Germinal center (tissue), 1 donor: Measurements from ENCODE around the gene RBBP8NL.
A peak's percentile ranks its signal among the peaks of the same experiment; 100 is the strongest.

ENCODE experiments used
- DNase-seq: peaks from one replicate; pipeline ENCODE4 v3.0.0; 2012; ENCODE audit warnings: mixed read lengths, low spot score

The RBBP8NL gene

DNA sequence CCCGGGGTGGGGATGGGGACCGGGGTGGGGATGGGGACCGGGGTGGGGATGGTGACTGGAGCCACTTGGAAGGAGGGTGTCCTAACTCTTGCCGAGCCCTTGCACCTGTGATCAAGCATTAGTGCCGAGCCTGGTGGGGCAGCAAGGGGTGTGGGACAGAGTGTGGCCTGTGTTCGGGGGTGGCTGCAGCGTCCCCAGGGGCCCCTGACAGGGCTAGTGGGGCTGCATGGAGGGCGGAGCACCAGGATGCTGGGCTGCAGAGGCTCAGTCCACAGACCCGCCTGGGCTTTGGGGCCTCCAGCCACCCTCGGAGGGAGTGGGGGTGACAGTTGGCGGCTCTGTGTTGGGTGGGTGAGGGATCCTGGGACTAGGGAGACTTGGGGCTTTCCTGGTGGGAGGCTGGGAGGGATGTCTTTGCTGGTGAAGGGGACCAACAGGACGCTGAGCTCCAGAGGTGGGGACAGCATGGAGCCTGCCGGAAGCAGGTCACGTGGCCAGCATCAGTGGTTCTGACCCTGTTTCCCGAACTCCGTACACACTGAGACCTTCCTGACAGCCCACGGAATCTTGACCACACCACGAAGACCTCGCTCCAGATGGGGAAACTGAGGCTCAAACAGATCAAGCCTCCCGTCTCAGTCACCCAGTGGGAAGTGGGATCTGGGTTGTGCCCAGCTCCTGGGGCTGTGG lies 4.6 kb downstream of the RBBP8NL start:
- no peak for DNase-seq

DNA sequence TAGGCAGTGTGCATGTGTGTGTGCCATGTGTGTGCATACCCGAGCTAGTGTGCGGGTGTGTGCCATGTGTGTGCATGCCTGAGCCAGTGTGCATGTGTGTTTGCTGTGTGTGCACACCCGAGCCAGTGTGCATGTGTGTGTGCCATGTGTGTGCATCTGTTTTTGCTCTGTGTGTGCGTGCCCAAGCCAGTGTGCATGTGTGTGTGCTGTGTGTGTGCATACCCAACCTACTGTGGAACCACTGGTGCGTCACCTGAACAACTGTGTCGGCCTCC lies 5.7 kb downstream of the RBBP8NL start:
- no peak for DNase-seq

- DNase-seq: no peak
These were observed 6.3 kb downstream of the RBBP8NL start for GRCh38 chr20:62420846-62421715.

DNA sequence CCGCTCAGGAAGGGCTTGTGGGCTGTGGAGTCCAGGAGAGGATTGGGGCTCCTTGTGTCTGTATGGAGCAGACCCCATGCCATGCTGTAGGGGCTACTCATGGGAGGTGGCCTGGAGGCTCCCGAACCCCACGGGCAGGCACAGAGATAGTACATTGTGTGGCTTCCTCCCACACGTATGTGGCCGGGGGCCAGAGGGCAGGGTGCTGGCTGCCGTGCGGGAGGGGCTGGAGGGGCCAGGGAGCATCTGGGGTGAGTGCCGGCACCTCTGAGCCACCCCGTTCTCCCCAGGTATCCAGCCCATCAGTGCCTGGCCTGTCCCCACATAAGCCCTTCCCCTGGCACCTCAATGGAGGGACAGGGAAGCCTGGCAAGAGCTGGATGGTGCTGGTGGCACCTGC lies 7.6 kb downstream of the RBBP8NL start:
- DNase-seq: no peak

- no peak for DNase-seq
These were observed 8.4 kb downstream of the RBBP8NL start for GRCh38 chr20:62418709-62419487.

- DNase-seq: no peak
These were observed 9.2 kb downstream of the RBBP8NL start for GRCh38 chr20:62417981-62418708.

GRCh38 chr20:62416651-62417637 lies 10.4 kb downstream of the RBBP8NL start:
- DNase-seq: no peak

GRCh38 chr20:62415354-62416111 lies 11.8 kb downstream of the RBBP8NL start:
- DNase-seq: no peak

GRCh38 chr20:62413896-62414481 lies 13.3 kb downstream of the RBBP8NL start:
- DNase-seq: no peak

GRCh38 chr20:62413025-62413570 lies 14.2 kb downstream of the RBBP8NL start:
- DNase-seq: no peak

DNA sequence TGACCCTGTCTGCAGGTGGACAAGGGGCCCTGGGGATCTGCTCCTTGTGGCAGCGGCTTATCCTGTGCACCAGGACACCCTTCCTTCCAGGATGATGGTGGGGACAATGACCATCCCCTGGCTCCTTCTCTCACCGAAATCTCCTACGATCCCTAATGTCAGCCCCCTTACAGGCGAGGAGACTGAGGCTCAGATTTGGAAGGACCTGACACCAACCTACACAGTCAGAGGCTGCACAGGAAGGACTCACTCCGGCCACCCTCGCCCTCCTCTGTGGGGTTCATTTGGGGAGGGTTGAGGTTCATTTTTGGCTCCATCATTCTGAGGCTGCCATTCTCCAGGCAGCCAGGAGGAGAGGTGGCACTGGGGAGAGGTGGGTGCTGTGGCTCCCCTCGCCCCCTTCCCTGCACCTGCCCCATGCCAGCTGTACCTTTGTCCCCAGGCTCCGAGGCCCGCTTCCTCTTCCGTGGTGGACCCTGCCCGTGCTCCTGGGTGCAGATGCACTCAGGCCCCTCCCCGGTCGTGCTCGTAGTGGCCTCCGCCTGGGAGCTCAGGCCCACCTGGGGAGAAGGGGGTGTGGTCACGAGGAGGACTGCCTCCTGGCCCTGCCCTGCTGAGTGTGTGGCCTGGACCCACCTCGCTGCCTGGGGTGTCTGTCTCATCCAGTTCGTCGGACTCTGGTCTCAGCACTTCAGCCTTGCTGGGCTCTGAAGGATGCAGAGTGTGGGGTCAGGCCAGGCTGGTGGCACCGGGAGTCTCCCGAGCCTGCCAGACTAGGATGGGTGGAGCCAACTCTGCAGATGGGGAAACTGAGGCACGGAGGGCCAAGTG lies 14.9 kb downstream of the RBBP8NL start:
- DNase-seq: no peak

DNA sequence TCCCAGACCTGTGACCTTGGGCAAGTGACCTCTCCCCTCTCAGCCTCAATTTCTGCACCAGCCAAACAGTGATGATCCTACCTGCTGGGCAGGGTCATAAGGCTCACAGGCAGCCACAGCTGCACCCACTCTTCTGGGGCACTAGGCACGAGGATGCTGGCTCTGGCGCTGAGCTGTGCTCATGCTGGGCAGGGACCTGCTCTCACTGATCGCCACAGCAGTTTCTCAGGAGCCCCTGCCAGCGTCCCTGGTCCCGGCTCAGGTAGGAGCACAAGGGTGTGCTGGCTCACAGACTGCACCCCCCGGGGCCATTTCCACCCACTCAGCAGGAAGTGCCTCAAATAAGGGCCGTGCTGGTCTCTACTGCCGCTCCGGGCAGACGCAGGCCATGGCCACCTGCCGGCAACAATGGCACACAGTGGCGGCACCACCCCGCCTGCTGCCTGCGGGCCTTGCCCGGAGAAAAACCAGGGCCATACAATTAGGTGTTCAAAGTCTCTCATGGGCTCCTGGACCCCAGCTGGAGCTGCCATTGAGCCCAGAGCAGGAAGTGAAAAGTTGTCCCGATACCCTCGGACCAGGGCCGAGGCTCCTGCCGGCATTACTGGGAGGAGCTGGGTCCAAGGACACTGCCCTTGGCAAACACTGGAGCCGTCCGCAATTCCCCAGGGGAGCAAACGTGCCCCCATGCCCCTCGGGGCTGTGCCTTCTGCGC lies 15.7 kb downstream of the RBBP8NL start:
- no peak for DNase-seq

GRCh38 chr20:62410746-62411478 lies 16.4 kb downstream of the RBBP8NL start:
- no peak for DNase-seq

DNA sequence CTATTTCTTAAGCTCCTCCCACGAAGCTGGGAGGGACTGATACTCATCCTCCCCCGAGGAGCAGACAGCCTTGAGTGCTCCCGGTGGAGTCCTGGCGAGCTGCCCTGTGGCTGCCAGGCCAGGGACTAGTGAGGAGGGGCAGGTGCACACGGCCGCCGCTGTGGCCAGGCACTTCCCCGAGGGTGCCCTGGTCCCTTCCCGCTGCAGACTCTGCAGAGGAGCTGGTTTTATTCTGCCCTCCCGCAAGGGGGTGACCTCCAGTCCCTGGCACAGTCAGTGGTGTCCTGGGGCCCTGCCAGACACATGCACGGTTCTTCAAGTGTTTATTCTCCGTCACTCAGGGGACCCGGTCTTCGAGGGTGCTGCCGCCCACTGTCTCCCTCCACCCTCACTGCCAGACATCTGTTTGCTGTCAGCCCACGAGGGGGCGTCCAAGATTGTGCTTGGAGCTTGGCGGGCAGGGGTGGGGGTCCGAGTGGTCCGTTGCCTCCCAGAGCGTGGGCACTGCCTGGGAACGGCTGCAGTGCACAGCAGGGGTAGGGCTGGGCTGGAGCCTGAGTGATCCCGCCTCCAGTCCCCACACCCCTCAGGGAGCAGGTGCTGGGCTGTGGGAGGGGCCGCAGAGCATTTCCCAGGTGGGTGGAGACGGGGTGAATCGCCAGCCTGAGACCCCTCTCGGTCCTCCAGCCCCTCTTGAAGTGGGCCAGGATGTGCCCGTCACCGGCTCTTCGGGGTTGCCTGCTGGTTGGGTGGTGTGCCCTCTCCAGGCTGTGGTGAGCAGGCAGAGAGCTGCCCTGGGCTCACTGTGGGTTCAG lies 17.2 kb downstream of the RBBP8NL start:
- DNase-seq: peak; percentile 56

GRCh38 chr20:62409086-62409853 lies 18.1 kb downstream of the RBBP8NL start:
- no peak for DNase-seq

DNA sequence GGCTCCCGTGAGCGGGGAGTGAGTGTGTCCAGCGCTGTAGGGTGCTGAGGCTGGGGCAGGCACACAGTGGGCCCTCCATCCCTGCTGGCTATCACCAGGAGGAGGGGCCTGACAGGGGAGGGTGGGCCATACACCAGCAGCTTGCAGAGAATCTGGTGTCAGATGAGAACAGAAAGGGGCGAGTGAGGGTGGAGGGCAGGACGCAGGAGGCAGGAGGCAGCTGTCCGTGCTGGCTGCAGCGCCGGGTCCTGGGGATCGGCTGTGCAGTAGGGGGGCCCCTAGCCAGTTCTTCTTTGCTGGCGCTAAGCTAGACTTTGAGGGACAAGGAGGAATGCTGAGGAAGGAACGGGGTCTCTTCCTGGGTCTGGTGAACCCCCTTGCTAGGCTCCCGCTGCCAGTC lies 18.7 kb downstream of the RBBP8NL start:
- DNase-seq: no peak
